HCT116 (cell line): Measurements from ENCODE around the gene GPATCH2L.

Experiments
- CEBPB ChIP-seq: IDR thresholded peaks from 2 replicates; pipeline ENCODE4 v1.6.1; 2012; ENCODE audit warnings: low read depth
- POLR2A ChIP-seq: IDR thresholded peaks from 2 replicates; pipeline ENCODE4 v1.7.0; 2011; ENCODE audit warnings: borderline replicate concordance; ENCODE audit not compliant: insufficient read depth, insufficient read length; ENCODE audit errors: extremely low read depth
- YY1 ChIP-seq: IDR thresholded peaks from 2 replicates; pipeline ENCODE4 v1.6.1; 2011; ENCODE audit warnings: low read length, low read depth, moderate library complexity, mild to moderate bottlenecking; ENCODE audit not compliant: insufficient replicate concordance; ENCODE audit errors: extremely low read depth

GRCh38 chr14:76149196-76149595 is 2.5 kb upstream of the GPATCH2L start:
- TF ChIP-seq YY1, result no peak
- TF ChIP-seq POLR2A, result no peak
- no peak for TF ChIP-seq CEBPB
